Endometrium (tissue), 2 donors: ENCODE data around the gene C15orf39.
"Not testable (repeated sequence)": the region's sequence is repeated elsewhere in the genome, so short reads cannot be mapped to it uniquely, and the experiment has no call there.

ENCODE experiments used
- FAIRE-seq: peaks from 2 replicates; lab custom pipeline; 2012; peaks lifted over from hg19 to GRCh38; lab: Jason Lieb, UNC
- donor health status: control.
- donor health status: control.

C15orf39 gene

GRCh38 chr15:75201616-75202250 is at the start of gene C15orf39:
Gene C15orf39, plus strand, starts transcription at chr15:75201882. Its CDS starts 4,167 bp downstream, at chr15:75206049.
- FAIRE-seq = no peak

GRCh38 chr15:75152382-75153079 is 49.2 kb upstream of the C15orf39 start:
- no peak for FAIRE-seq

GRCh38 chr15:75153087-75153486 is 48.6 kb upstream of the C15orf39 start:
- no peak for FAIRE-seq

GRCh38 chr15:75153565-75154276 is 48.0 kb upstream of the C15orf39 start:
- no peak for FAIRE-seq

GRCh38 chr15:75154461-75155062 is 47.1 kb upstream of the C15orf39 start:
- no peak for FAIRE-seq

GRCh38 chr15:75156326-75157215 is 45.1 kb upstream of the C15orf39 start:
- FAIRE-seq = no peak

GRCh38 chr15:75158402-75158801 is 43.3 kb upstream of the C15orf39 start:
- no peak for FAIRE-seq

- FAIRE-seq = no peak
These were observed 42.4 kb upstream of the C15orf39 start for GRCh38 chr15:75159244-75159643.

GRCh38 chr15:75161106-75161916 is 40.4 kb upstream of the C15orf39 start:
- FAIRE-seq = no peak

GRCh38 chr15:75161917-75162414 is 39.7 kb upstream of the C15orf39 start:
- no peak for FAIRE-seq

GRCh38 chr15:75163150-75163564 is 38.5 kb upstream of the C15orf39 start:
- FAIRE-seq = no peak

- FAIRE-seq = no peak
These were observed 36.9 kb upstream of the C15orf39 start for GRCh38 chr15:75164625-75165350.

- FAIRE-seq = not testable (repeated sequence)
These were observed 35.1 kb upstream of the C15orf39 start for GRCh38 chr15:75166489-75167063.

GRCh38 chr15:75167588-75168350 is 33.9 kb upstream of the C15orf39 start:
- no peak for FAIRE-seq

GRCh38 chr15:75168374-75168773 is 33.3 kb upstream of the C15orf39 start:
- no peak for FAIRE-seq

- no peak for FAIRE-seq
These were observed 31.5 kb upstream of the C15orf39 start for GRCh38 chr15:75170203-75170602.

- FAIRE-seq = no peak
These were observed 30.9 kb upstream of the C15orf39 start for GRCh38 chr15:75170711-75171341.

- FAIRE-seq = no peak
These were observed 30.3 kb upstream of the C15orf39 start for GRCh38 chr15:75171408-75171807.
